H9 (cell line): ENCODE data around the gene PIMREG. TPM values are rescaled to one million over a fixed set of nuclear protein-coding genes. Genes with fewer than 3 reads are reported as not detected.
A peak's percentile ranks its signal among the peaks of the same experiment; 100 is the strongest.

ENCODE experiments used
- DNase-seq: peaks from one replicate; pipeline ENCODE4 v3.0.0-alpha.2; 2017
- H2AFZ ChIP-seq: one replicate; pipeline ENCODE4 v1.6.1; 2013; ENCODE audit warnings: mild to moderate bottlenecking, low read length, control low read depth, moderate library complexity
- H2AK5ac ChIP-seq: 2 replicates; pipeline ENCODE4 v1.6.1; 2013; ENCODE audit warnings: low read length, control low read depth, mixed read lengths; ENCODE audit not compliant: insufficient read length
- H2BK120ac ChIP-seq: one replicate; pipeline ENCODE4 v1.6.1; 2013; ENCODE audit warnings: low read depth, mild to moderate bottlenecking, low read length, control low read depth, inconsistent platforms; ENCODE audit not compliant: poor library complexity, severe bottlenecking
- H2BK12ac ChIP-seq: 2 replicates; pipeline ENCODE4 v1.6.1; 2013; ENCODE audit warnings: low read length, control low read depth, mixed read lengths, low read depth; ENCODE audit not compliant: insufficient read length
- H2BK15ac ChIP-seq: 2 replicates; pipeline ENCODE4 v1.6.1; 2013; ENCODE audit warnings: low read depth, low read length, control low read depth
- H2BK20ac ChIP-seq: one replicate; pipeline ENCODE4 v1.6.1; 2013; ENCODE audit warnings: low read depth, mild to moderate bottlenecking, low read length, control low read depth, inconsistent platforms; ENCODE audit not compliant: poor library complexity, severe bottlenecking
- H2BK5ac ChIP-seq: 2 replicates; pipeline ENCODE4 v1.6.1; 2013; ENCODE audit warnings: low read length, control low read depth, mixed read lengths; ENCODE audit not compliant: insufficient read length
- H3K14ac ChIP-seq: 2 replicates; pipeline ENCODE4 v1.6.1; 2013; ENCODE audit warnings: low read length, control low read depth; ENCODE audit not compliant: insufficient read depth
- H3K18ac ChIP-seq: 2 replicates; pipeline ENCODE4 v1.6.1; 2013; ENCODE audit warnings: low read depth, mild to moderate bottlenecking, mixed read lengths, low read length, control low read depth; ENCODE audit not compliant: insufficient read length
- H3K23ac ChIP-seq: 2 replicates; pipeline ENCODE4 v1.6.1; 2013; ENCODE audit warnings: low read length, control low read depth, mixed read lengths, low read depth; ENCODE audit not compliant: insufficient read length
- H3K23me2 ChIP-seq: 2 replicates; pipeline ENCODE4 v1.6.1; 2013; ENCODE audit warnings: low read depth, mild to moderate bottlenecking, mixed read lengths, low read length, control low read depth; ENCODE audit not compliant: insufficient read length, poor library complexity, severe bottlenecking
- H3K27ac ChIP-seq: 2 replicates; pipeline ENCODE4 v1.5.1; 2013; ENCODE audit warnings: low read length, control low read depth, mixed read lengths, low read depth; ENCODE audit not compliant: insufficient read length
- H3K27me3 ChIP-seq: 2 replicates; pipeline ENCODE4 v1.6.1; 2013; ENCODE audit warnings: low read length, control low read depth, inconsistent platforms; ENCODE audit not compliant: insufficient read depth
- H3K4ac ChIP-seq: 2 replicates; pipeline ENCODE4 v1.6.1; 2013; ENCODE audit warnings: low read depth, mild to moderate bottlenecking, control low read depth, inconsistent platforms, low read length, moderate library complexity
- H3K4me1 ChIP-seq: 2 replicates; pipeline ENCODE4 v1.6.1; 2013; ENCODE audit warnings: low read length, control low read depth, inconsistent platforms; ENCODE audit not compliant: insufficient read depth
- H3K4me2 ChIP-seq: 2 replicates; pipeline ENCODE4 v1.6.1; 2013; ENCODE audit warnings: low read length, control low read depth, mixed read lengths; ENCODE audit not compliant: insufficient read length, insufficient read depth
- H3K56ac ChIP-seq: 2 replicates; pipeline ENCODE4 v1.6.1; 2013; ENCODE audit warnings: low read depth, mild to moderate bottlenecking, mixed read lengths, low read length, control low read depth; ENCODE audit not compliant: insufficient read length
- H3K79me1 ChIP-seq: 2 replicates; pipeline ENCODE4 v1.6.1; 2013; ENCODE audit warnings: low read depth, mild to moderate bottlenecking, moderate library complexity, low read length, control low read depth, inconsistent platforms; ENCODE audit not compliant: insufficient read depth, poor library complexity, severe bottlenecking
- H3K79me2 ChIP-seq: 2 replicates; pipeline ENCODE4 v1.6.1; 2013; ENCODE audit warnings: low read length, control low read depth, inconsistent platforms; ENCODE audit not compliant: insufficient read depth
- H3K9ac ChIP-seq: 2 replicates; pipeline ENCODE4 v1.6.1; 2013; ENCODE audit warnings: low read length, control low read depth, mixed read lengths; ENCODE audit not compliant: insufficient read length; ENCODE audit errors: extremely low read depth
- H3K9me3 ChIP-seq: one replicate; pipeline ENCODE4 v1.6.1; 2013; ENCODE audit warnings: low read depth, low read length, inconsistent platforms; ENCODE audit not compliant: control insufficient read depth
- H3T11ph ChIP-seq: one replicate; pipeline ENCODE4 v1.6.1; 2013; ENCODE audit warnings: mild to moderate bottlenecking, low read length, control low read depth, inconsistent platforms
- H4K20me1 ChIP-seq: one replicate; pipeline ENCODE4 v1.6.1; 2013; ENCODE audit not compliant: control insufficient read depth, insufficient read length, insufficient read depth
- H4K5ac ChIP-seq: 2 replicates; pipeline ENCODE4 v1.6.1; 2013; ENCODE audit warnings: low read depth, mild to moderate bottlenecking, mixed read lengths, low read length, control low read depth; ENCODE audit not compliant: insufficient read length
- H4K8ac ChIP-seq: replicated peaks from 2 replicates; pipeline ENCODE4 v1.6.1; 2013; ENCODE audit warnings: low read length, control low read depth, mixed read lengths, low read depth; ENCODE audit not compliant: insufficient read length
- H4K91ac ChIP-seq: 2 replicates; pipeline ENCODE4 v1.6.1; 2013; ENCODE audit warnings: low read depth, mild to moderate bottlenecking, moderate library complexity, mixed read lengths, low read length, control low read depth; ENCODE audit not compliant: insufficient read length
- H3K27ac Mint-ChIP-seq, 3 experiments: 2 replicates in 2 of 3; 3 replicates in 1 of 3; pipeline ENCODE4 v1.8.0; 2020 to 2021; ENCODE audit warnings: mixed read lengths in 3 of 3, mild to moderate bottlenecking in 1 of 3, moderate library complexity in 1 of 3
- H3K27me3 Mint-ChIP-seq: 2 replicates; pipeline ENCODE4 v1.8.0; 2021; ENCODE audit warnings: low read depth, mild to moderate bottlenecking, moderate library complexity, mixed read lengths
- H3K36me3 Mint-ChIP-seq, 3 experiments: 2 replicates in 2 of 3; 3 replicates in 1 of 3; pipeline ENCODE4 v1.8.0; 2020 to 2021; ENCODE audit warnings: low read depth in 3 of 3, mixed read lengths in 3 of 3; ENCODE audit not compliant: insufficient read depth in 1 of 3
- H3K4me1 Mint-ChIP-seq, 2 experiments: 2 replicates each; pipeline ENCODE4 v1.8.0; 2020; ENCODE audit warnings: mixed read lengths in 2 of 2
- H3K4me3 Mint-ChIP-seq, 2 experiments: 2 replicates in 1 of 2; 3 replicates in 1 of 2; pipeline ENCODE4 v1.8.0; 2020 to 2021; ENCODE audit warnings: mild to moderate bottlenecking in 2 of 2, mixed read lengths in 2 of 2, moderate library complexity in 1 of 2
- H3K9me3 Mint-ChIP-seq, 2 experiments: 2 replicates in 1 of 2; 3 replicates in 1 of 2; pipeline ENCODE4 v1.8.0; 2020; ENCODE audit warnings: mild to moderate bottlenecking in 2 of 2, mixed read lengths in 2 of 2, moderate library complexity in 1 of 2
- CTCF ChIP-seq: fragments of 200-600 bp; sonication (generic); conservative IDR thresholded peaks from 3 replicates; pipeline ENCODE4 v1.8.0; 2021; ENCODE audit warnings: antibody characterized with exemption, mild to moderate bottlenecking
- WGBS: extraction: QIAGEN DNeasy Blood & Tissue Kit; methylation state at CpG from one replicate; pipeline ENCODE4 v1.1.7; 2013; ENCODE audit warnings: missing lambda C conversion rate, low lambda C conversion rate, mixed read lengths; ENCODE audit not compliant: insufficient read length; ENCODE audit errors: extremely low coverage; 5-methylcytosine and 5-hydroxymethylcytosine counted together
- total RNA-seq: library from RNA; stranded (reverse); gene quantifications from 2 replicates; pipeline ENCODE4 v1.2.1, GENCODE V29; 2021

The PIMREG gene
- total RNA-seq, 1 experiment from 2014 or later: 91.6 TPM

DNA sequence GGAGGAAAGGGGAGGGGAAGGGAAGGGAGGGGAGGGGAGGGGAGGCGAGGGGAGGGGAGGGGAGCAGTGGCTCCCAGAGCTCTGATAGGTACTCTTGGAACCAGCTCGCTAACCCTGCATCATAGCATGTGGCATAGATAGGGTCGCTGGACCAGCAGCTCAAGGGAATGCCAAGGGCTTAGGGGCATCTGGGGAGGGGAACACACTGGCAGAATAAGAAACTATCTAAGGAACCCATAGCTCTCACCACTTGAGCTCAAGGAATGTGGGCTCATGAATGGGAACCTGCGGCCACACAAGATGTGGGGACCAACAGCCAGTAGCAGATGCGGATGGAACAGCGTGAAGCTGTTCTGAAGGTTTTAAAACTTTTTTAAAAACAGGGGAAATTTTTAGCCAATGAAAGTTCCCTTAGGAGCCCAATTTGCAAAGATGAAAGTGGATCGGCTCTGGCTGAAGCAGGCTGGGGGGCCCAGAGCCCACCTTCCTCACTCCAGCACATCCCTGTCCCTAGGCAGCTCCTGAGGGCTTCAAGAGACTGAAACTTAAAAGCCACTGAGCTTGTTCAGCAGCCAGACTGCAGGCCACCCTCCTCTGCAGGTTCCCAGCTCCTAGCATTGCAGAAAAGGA lies 46.9 kb downstream of the PIMREG start:
- Histone ChIP-seq H3K18ac (no peak overlapping the region), H3K79me2 (no peaks in the 10 kb centered on the region), H4K8ac (no peak overlapping the region), H3K4me2 (no peak overlapping the region), H4K91ac (no peak overlapping the region), H3K4ac (no peak overlapping the region), H3K14ac (no peak overlapping the region), H2BK20ac (no peak overlapping the region), H2BK5ac (no peak overlapping the region), H3K9ac (no peak overlapping the region), H2BK15ac (no peak overlapping the region), H3K23ac (no peak overlapping the region), H3K27me3 (no peaks in the 10 kb centered on the region), H3T11ph (no peak overlapping the region), H2AFZ (no peak overlapping the region), H3K27ac (no peak overlapping the region), H4K5ac (no peak overlapping the region), H3K23me2 (peaks cover 3% of the 10 kb centered on the region), H2BK120ac (no peak overlapping the region), H3K9me3 (no peaks in the 10 kb centered on the region), H3K4me1 (peaks cover 6% of the 10 kb centered on the region; the same call in 1 of the 2 replicates), H2AK5ac (no peak overlapping the region), H2BK12ac (no peak overlapping the region), H4K20me1 (no peaks in the 10 kb centered on the region), H3K56ac (no peak overlapping the region), H3K79me1 (no peaks in the 10 kb centered on the region)
- peaks cover 0 to 2% (median 0%) of the 10 kb centered on the region in 3 experiments; a peak in 1 of 7 replicates for H3K36me3 Mint-ChIP-seq
- no peaks in the 10 kb centered on the region for H3K27me3 Mint-ChIP-seq
- TF ChIP-seq CTCF: no peak
- DNase-seq: peak; percentile 74
- WGBS: no CpG with 5 or more reads among the region's 7 CpGs
- H3K9me3 Mint-ChIP-seq: no peaks in the 10 kb centered on the region; a peak in 1 of 5 replicates
- H3K4me1 Mint-ChIP-seq: peaks cover 60 to 69% of the 10 kb centered on the region in 2 experiments
- H3K4me3 Mint-ChIP-seq: no peak overlapping the region
- H3K27ac Mint-ChIP-seq: peak overlapping the region in 2 of 3 experiments; percentile 36 to 70; a peak in 3 of 7 replicates
